Smooth muscle cell (in vitro differentiated cells): ENCODE measurements around the gene PMEPA1. TPM values are rescaled to one million over a fixed set of nuclear protein-coding genes. Genes with fewer than 3 reads are reported as not detected.
A peak's percentile ranks its signal among the peaks of the same experiment; 100 is the strongest.

Experiments used
- DNase-seq: peaks from one replicate; lab custom pipeline; 2025; ENCODE audit not compliant: unreplicated experiment; lab: John Stamatoyannopoulos, UW
- H2AFZ ChIP-seq: fragments of 200-600 bp; sonication (generic); 2 replicates; pipeline ENCODE4 v1.6.0; 2016; ENCODE audit warnings: antibody characterized with exemption, low read depth, mild to moderate bottlenecking
- H3F3A ChIP-seq: fragments of 200-600 bp; sonication (generic); 2 replicates; pipeline ENCODE4 v1.6.0; 2017; ENCODE audit warnings: antibody characterized with exemption, low read depth
- H3K27ac ChIP-seq: fragments of 200-600 bp; sonication (generic); 2 replicates; pipeline ENCODE4 v1.5.1; 2016; ENCODE audit warnings: low read depth, mild to moderate bottlenecking
- H3K27me3 ChIP-seq: fragments of 200-600 bp; sonication (generic); 2 replicates; pipeline ENCODE4 v1.6.1; 2016; ENCODE audit warnings: low read depth, mild to moderate bottlenecking
- H3K36me3 ChIP-seq: fragments of 200-600 bp; sonication (generic); 2 replicates; pipeline ENCODE4 v1.5.1; 2016; ENCODE audit warnings: low read depth
- H3K4me1 ChIP-seq: fragments of 200-600 bp; sonication (generic); 2 replicates; pipeline ENCODE4 v1.5.1; 2016; ENCODE audit warnings: low read depth
- H3K4me2 ChIP-seq: fragments of 200-600 bp; sonication (generic); 2 replicates; pipeline ENCODE4 v1.6.0; 2016; ENCODE audit warnings: mild to moderate bottlenecking
- H3K4me3 ChIP-seq: fragments of 200-600 bp; sonication (generic); 2 replicates; pipeline ENCODE4 v1.5.1; 2016; ENCODE audit warnings: mild to moderate bottlenecking
- H3K79me2 ChIP-seq: fragments of 200-600 bp; sonication (generic); 2 replicates; pipeline ENCODE4 v1.6.0; 2016; ENCODE audit warnings: low read depth, mild to moderate bottlenecking
- H3K9ac ChIP-seq: fragments of 200-600 bp; sonication (generic); 2 replicates; pipeline ENCODE4 v1.6.0; 2016; ENCODE audit warnings: low read depth
- H3K9me3 ChIP-seq: fragments of 200-600 bp; sonication (generic); replicated peaks from 2 replicates; pipeline ENCODE4 v1.5.1; 2016; ENCODE audit warnings: low read depth
- H4K20me1 ChIP-seq: fragments of 200-600 bp; sonication (generic); 2 replicates; pipeline ENCODE4 v1.6.0; 2016; ENCODE audit warnings: low read depth
- CTCF ChIP-seq: fragments of 200-600 bp; sonication (generic); IDR thresholded peaks from 2 replicates; pipeline ENCODE4 v1.5.1; 2017; ENCODE audit warnings: borderline replicate concordance, mild to moderate bottlenecking, antibody characterized with exemption; ENCODE audit not compliant: insufficient read depth, poor library complexity, severe bottlenecking
- WGBS: methylation state at CpG from one replicate; pipeline ENCODE4 v1.1.7; 2016; ENCODE audit warnings: low lambda C conversion rate; 5-methylcytosine and 5-hydroxymethylcytosine counted together
- polyA plus RNA-seq: library from polyadenylated mRNA; unstranded; fragments of >200 nt; fragmentation: Nextera tagmentation; extraction: Ambion mirVana; gene quantifications from 2 replicates; pipeline ENCODE4 v1.2.1, GENCODE V29; 2016
- total RNA-seq: library from RNA; depleted of rRNA; stranded (reverse); fragments of >200 nt; gene quantifications from 2 replicates; pipeline ENCODE4 v1.2.3, GENCODE V29; 2014

PMEPA1 gene
- total and polyA plus RNA-seq, 2 experiments from 2014 or later = 37.2 to 81.9 TPM

GRCh38 chr20:57693670-57694329 is 16.0 kb downstream of the PMEPA1 start:
- H3K4me3 ChIP-seq = no peak overlapping the region
- WGBS = 71% methylated on average over 7 of the region's 7 CpGs
- H3K79me2 ChIP-seq = peaks cover 92% of the 10 kb centered on the region
- no peak overlapping the region for H3K4me2 ChIP-seq
- H3K27ac ChIP-seq = peak overlapping the region; percentile 97
- peaks cover 96% of the 10 kb centered on the region for H4K20me1 ChIP-seq
- peaks cover 14% of the 10 kb centered on the region for H3F3A ChIP-seq
- peak overlapping the region; percentile 52 for H3K9ac ChIP-seq
- no peak for DNase-seq
- no peaks in the 10 kb centered on the region for H3K4me1 ChIP-seq
- H2AFZ ChIP-seq = no peak overlapping the region
- H3K9me3 ChIP-seq = no peaks in the 10 kb centered on the region
- no peaks in the 10 kb centered on the region for H3K27me3 ChIP-seq
- no peak for TF ChIP-seq CTCF
- no peaks in the 10 kb centered on the region for H3K36me3 ChIP-seq

GRCh38 chr20:57693002-57693582 is 16.7 kb downstream of the PMEPA1 start:
- WGBS = 47% methylated on average over 20 of the region's 20 CpGs
- peak overlapping the region; percentile 97 for H3K27ac ChIP-seq
- peaks cover 11% of the 10 kb centered on the region for H3F3A ChIP-seq
- peaks cover 99% of the 10 kb centered on the region for H3K79me2 ChIP-seq
- TF ChIP-seq CTCF = peak; percentile 36
- no peak overlapping the region for H2AFZ ChIP-seq
- no peaks in the 10 kb centered on the region for H3K9me3 ChIP-seq
- no peaks in the 10 kb centered on the region for H3K4me1 ChIP-seq
- H3K27me3 ChIP-seq = no peaks in the 10 kb centered on the region
- peak overlapping the region; percentile 62 for H3K9ac ChIP-seq
- no peak overlapping the region for H3K4me2 ChIP-seq
- H3K36me3 ChIP-seq = no peaks in the 10 kb centered on the region
- peaks cover 100% of the 10 kb centered on the region for H4K20me1 ChIP-seq
- no peak for DNase-seq
- H3K4me3 ChIP-seq = no peak overlapping the region

- H3K9ac ChIP-seq = peak overlapping the region; percentile 62
- no peak for DNase-seq
- no peaks in the 10 kb centered on the region for H3K36me3 ChIP-seq
- no peak overlapping the region for H2AFZ ChIP-seq
- no peak overlapping the region for H3K4me3 ChIP-seq
- H3K9me3 ChIP-seq = no peaks in the 10 kb centered on the region
- no peak overlapping the region for H3K4me2 ChIP-seq
- no peaks in the 10 kb centered on the region for H3K27me3 ChIP-seq
- WGBS = 88% methylated on average over 10 of the region's 10 CpGs
- no peaks in the 10 kb centered on the region for H3K4me1 ChIP-seq
- H3K27ac ChIP-seq = peak overlapping the region; percentile 97
- peaks cover 100% of the 10 kb centered on the region for H4K20me1 ChIP-seq
- peaks cover 100% of the 10 kb centered on the region for H3K79me2 ChIP-seq
- H3F3A ChIP-seq = peaks cover 6% of the 10 kb centered on the region
- TF ChIP-seq CTCF = no peak
Observed at GRCh38 chr20:57692393-57692792, 17.4 kb downstream of the PMEPA1 start.
